ENCODE data around the gene ANKMY2.
"Not testable (repeated sequence)": the region's sequence is repeated elsewhere in the genome, so short reads cannot be mapped to it uniquely, and the experiment has no call there.

ANKMY2 gene

DNA sequence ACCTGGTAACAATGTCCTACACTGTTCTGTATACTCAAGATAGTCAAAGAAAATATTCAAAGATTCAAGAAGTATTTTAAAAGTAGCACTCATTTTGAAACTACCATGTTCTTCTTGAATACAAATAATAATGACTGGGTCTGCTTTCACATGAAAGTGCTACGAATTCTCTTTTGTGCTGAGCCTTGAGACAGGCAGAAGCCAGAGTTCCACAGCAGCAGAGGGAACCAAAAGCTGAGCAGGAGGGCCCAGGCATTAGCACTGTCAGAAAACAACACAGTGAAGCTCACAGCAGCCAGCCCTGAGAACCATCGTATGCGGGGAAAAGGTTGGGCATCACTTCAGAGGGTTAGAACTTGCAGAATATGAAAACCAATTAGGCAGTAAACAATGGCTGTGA is 38.9 kb downstream of the ANKMY2 start:
- Histone ChIP-seq H3K9me3 (ENCODE audit: control insufficient read depth, low read length) (no peaks in the 10 kb centered on the region), H2AFZ (no peak overlapping the region), H3K4me2 (ENCODE audit: low read length) (no peak overlapping the region), H3K79me2 (no peaks in the 10 kb centered on the region), H3K4me3 (ENCODE audit: low read depth, low read length) (no peak overlapping the region), H3K27me3 (ENCODE audit: control insufficient read depth, insufficient read depth, low read length) (no peaks in the 10 kb centered on the region), H3K9ac (no peak overlapping the region), H3K36me3 (ENCODE audit: control insufficient read depth, insufficient read depth, low read length) (no peaks in the 10 kb centered on the region), H3K4me1 (no peaks in the 10 kb centered on the region), H3K27ac (no peak overlapping the region)
- TF ChIP-seq, protein P1, sequence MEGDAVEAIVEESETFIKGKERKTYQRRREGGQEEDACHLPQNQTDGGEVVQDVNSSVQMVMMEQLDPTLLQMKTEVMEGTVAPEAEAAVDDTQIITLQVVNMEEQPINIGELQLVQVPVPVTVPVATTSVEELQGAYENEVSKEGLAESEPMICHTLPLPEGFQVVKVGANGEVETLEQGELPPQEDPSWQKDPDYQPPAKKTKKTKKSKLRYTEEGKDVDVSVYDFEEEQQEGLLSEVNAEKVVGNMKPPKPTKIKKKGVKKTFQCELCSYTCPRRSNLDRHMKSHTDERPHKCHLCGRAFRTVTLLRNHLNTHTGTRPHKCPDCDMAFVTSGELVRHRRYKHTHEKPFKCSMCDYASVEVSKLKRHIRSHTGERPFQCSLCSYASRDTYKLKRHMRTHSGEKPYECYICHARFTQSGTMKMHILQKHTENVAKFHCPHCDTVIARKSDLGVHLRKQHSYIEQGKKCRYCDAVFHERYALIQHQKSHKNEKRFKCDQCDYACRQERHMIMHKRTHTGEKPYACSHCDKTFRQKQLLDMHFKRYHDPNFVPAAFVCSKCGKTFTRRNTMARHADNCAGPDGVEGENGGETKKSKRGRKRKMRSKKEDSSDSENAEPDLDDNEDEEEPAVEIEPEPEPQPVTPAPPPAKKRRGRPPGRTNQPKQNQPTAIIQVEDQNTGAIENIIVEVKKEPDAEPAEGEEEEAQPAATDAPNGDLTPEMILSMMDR (IDR thresholded peaks at IDR 0.05), result no peak

- H3K9ac ChIP-seq, result no peak overlapping the region
- no peaks in the 10 kb centered on the region for H3K36me3 ChIP-seq (ENCODE audit: control insufficient read depth, insufficient read depth, low read length)
- H3K27ac ChIP-seq, result no peak overlapping the region
- no peaks in the 10 kb centered on the region for H3K27me3 ChIP-seq (ENCODE audit: control insufficient read depth, insufficient read depth, low read length)
- TF ChIP-seq, protein P1 (IDR thresholded peaks at IDR 0.05), result no peak
- no peaks in the 10 kb centered on the region for H3K79me2 ChIP-seq
- no peaks in the 10 kb centered on the region for H3K9me3 ChIP-seq (ENCODE audit: control insufficient read depth, low read length)
- H2AFZ ChIP-seq, result no peak overlapping the region
- H3K4me3 ChIP-seq (ENCODE audit: low read depth, low read length), result no peak overlapping the region
- no peaks in the 10 kb centered on the region for H3K4me1 ChIP-seq
- no peak overlapping the region for H3K4me2 ChIP-seq (ENCODE audit: low read length)
Measured at GRCh38 chr7:16604054-16604453, 41.5 kb downstream of the ANKMY2 start.

DNA sequence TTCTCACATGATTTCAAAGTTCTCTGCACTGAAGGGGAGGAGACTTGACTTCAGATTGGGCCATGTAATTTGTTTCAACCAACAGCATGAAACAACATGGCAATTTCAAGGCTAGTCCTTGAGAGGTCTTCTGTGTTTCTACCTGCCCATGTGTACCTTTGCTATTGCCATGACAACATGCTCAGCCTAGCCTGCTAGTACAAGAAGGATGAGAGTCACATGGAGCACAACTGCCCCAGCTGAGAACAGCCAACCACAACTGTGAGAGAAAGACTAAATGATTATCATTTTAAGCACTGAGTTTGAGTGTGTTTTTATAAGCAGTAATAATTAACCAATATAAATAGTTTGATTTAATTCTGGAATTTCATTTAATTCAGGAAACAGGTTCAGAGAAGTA is 41.9 kb downstream of the ANKMY2 start:
- no peaks in the 10 kb centered on the region for H3K4me1 ChIP-seq
- no peak overlapping the region for H3K4me2 ChIP-seq (ENCODE audit: low read length)
- no peak overlapping the region for H3K27ac ChIP-seq
- H3K79me2 ChIP-seq, result no peaks in the 10 kb centered on the region
- no peak overlapping the region for H2AFZ ChIP-seq
- H3K36me3 ChIP-seq (ENCODE audit: control insufficient read depth, insufficient read depth, low read length), result no peaks in the 10 kb centered on the region
- H3K9ac ChIP-seq, result no peak overlapping the region
- H3K4me3 ChIP-seq (ENCODE audit: low read depth, low read length), result no peak overlapping the region
- TF ChIP-seq, protein P1 (IDR thresholded peaks at IDR 0.05), result no peak
- no peaks in the 10 kb centered on the region for H3K9me3 ChIP-seq (ENCODE audit: control insufficient read depth, low read length)
- no peaks in the 10 kb centered on the region for H3K27me3 ChIP-seq (ENCODE audit: control insufficient read depth, insufficient read depth, low read length)

GRCh38 chr7:16599860-16600259 is 45.7 kb downstream of the ANKMY2 start:
- Histone ChIP-seq H2AFZ (no peak overlapping the region), H3K9me3 (ENCODE audit: control insufficient read depth, low read length) (no peaks in the 10 kb centered on the region), H3K36me3 (ENCODE audit: control insufficient read depth, insufficient read depth, low read length) (no peaks in the 10 kb centered on the region), H3K4me1 (no peaks in the 10 kb centered on the region), H3K4me3 (ENCODE audit: low read depth, low read length) (no peak overlapping the region), H3K27ac (no peak overlapping the region), H3K9ac (no peak overlapping the region), H3K79me2 (no peaks in the 10 kb centered on the region), H3K27me3 (ENCODE audit: control insufficient read depth, insufficient read depth, low read length) (no peaks in the 10 kb centered on the region), H3K4me2 (ENCODE audit: low read length) (no peak overlapping the region)
- TF ChIP-seq, protein P1 (IDR thresholded peaks at IDR 0.05), result no peak

- no peaks in the 10 kb centered on the region for H3K9me3 ChIP-seq (ENCODE audit: control insufficient read depth, low read length)
- H3K4me2 ChIP-seq (ENCODE audit: low read length), result no peak overlapping the region
- no peak overlapping the region for H2AFZ ChIP-seq
- no peak overlapping the region for H3K4me3 ChIP-seq (ENCODE audit: low read depth, low read length)
- H3K36me3 ChIP-seq (ENCODE audit: control insufficient read depth, insufficient read depth, low read length), result no peaks in the 10 kb centered on the region
- no peak overlapping the region for H3K27ac ChIP-seq
- no peaks in the 10 kb centered on the region for H3K27me3 ChIP-seq (ENCODE audit: control insufficient read depth, insufficient read depth, low read length)
- no peaks in the 10 kb centered on the region for H3K79me2 ChIP-seq
- H3K9ac ChIP-seq, result no peak overlapping the region
- no peaks in the 10 kb centered on the region for H3K4me1 ChIP-seq
- TF ChIP-seq, protein P1 (IDR thresholded peaks at IDR 0.05), result no peak
Measured at GRCh38 chr7:16598015-16598414, 47.5 kb downstream of the ANKMY2 start.

GRCh38 chr7:16595596-16595995 is 50.0 kb downstream of the ANKMY2 start:
- not testable (repeated sequence) for H2AFZ ChIP-seq; H3K4me1 ChIP-seq; H3K36me3 ChIP-seq (ENCODE audit: control insufficient read depth, insufficient read depth, low read length)

More at GRCh38 chr7:16595596-16595995, 50.0 kb downstream of the ANKMY2 start:
- H3K79me2 ChIP-seq; H3K27me3 ChIP-seq (ENCODE audit: control insufficient read depth, insufficient read depth, low read length); H3K9ac ChIP-seq; H3K27ac ChIP-seq; H3K9me3 ChIP-seq (ENCODE audit: control insufficient read depth, low read length); H3K4me3 ChIP-seq (ENCODE audit: low read depth, low read length); H3K4me2 ChIP-seq (ENCODE audit: low read length): not testable (repeated sequence)

Data from parathyroid adenoma (tissue), 2 donors.